ENCODE results near the gene ZNF385C. TPM values are rescaled to one million over a fixed set of nuclear protein-coding genes. Genes with fewer than 3 reads are reported as not detected.
"Not testable (repeated sequence)": the region's sequence is repeated elsewhere in the genome, so short reads cannot be mapped to it uniquely, and the experiment has no call there.

Gene ZNF385C
- total RNA-seq, 1 experiment from 2014 or later, result 1.1 TPM

GRCh38 chr17:42010898-42011516, 87.3 kb downstream of the ZNF385C start:
- DNase-seq (ENCODE audit: low read depth, low spot score) (no peak), ATAC-seq (no peak)
- no peaks in the 10 kb centered on the region for H3K36me3 ChIP-seq (ENCODE audit: control insufficient read depth in 1 of 2, insufficient read depth in 2 of 2, low read length in 2 of 2)
- no peak overlapping the region for H2AFZ ChIP-seq (ENCODE audit: low read depth, low read length, poor library complexity, severe bottlenecking)
- no TSS peak for BruUV-seq (replicated peaks)
- TF ChIP-seq TCF7L2 (IDR thresholded peaks at IDR 0.05; ENCODE audit: borderline replicate concordance, extremely low read depth, insufficient read depth, insufficient read length) (no peak), EZH2 (IDR thresholded peaks at IDR 0.05) (no peak), SRF (IDR thresholded peaks at IDR 0.05; ENCODE audit: low read depth) (no peak), POLR2A (IDR thresholded peaks at IDR 0.05; ENCODE audit: borderline replicate concordance, extremely low read depth, insufficient read depth, insufficient read length) (no peak), CBX3 (IDR thresholded peaks at IDR 0.05; ENCODE audit: low read depth) (no peak), ZBTB33 (IDR thresholded peaks at IDR 0.05; ENCODE audit: extremely low read depth, insufficient replicate concordance, low read length) (no peak), EZH2phosphoT487 (IDR thresholded peaks at IDR 0.05; ENCODE audit: borderline replicate concordance) (no peak), FOSL1 (IDR thresholded peaks at IDR 0.05; ENCODE audit: low read depth) (no peak), MAX (IDR thresholded peaks at IDR 0.05) (no peak), CTCF (IDR thresholded peaks at IDR 0.05 in 2 of 3, conservative IDR thresholded peaks at IDR 0.05 in 1 of 3; ENCODE audit: borderline replicate concordance in 1 of 3, insufficient read depth in 1 of 3, low read depth in 2 of 3, low read length in 2 of 3) (no peak), SIN3A (IDR thresholded peaks at IDR 0.05; ENCODE audit: low read depth) (no peak), ELF1 (IDR thresholded peaks at IDR 0.05; ENCODE audit: borderline replicate concordance, low read depth) (no peak), ZFX (IDR thresholded peaks at IDR 0.05) (no peak), ATF3 (IDR thresholded peaks at IDR 0.05) (no peak), JUND (IDR thresholded peaks at IDR 0.05) (no peak), EGR1 (IDR thresholded peaks at IDR 0.05; ENCODE audit: low read depth) (no peak), ZNF274 (IDR thresholded peaks at IDR 0.05; ENCODE audit: low read depth, low read length) (no peak)
- no peak overlapping the region for H3K9ac ChIP-seq (ENCODE audit: low read length)
- H3K9me2 ChIP-seq (ENCODE audit: insufficient read depth), result no peaks in the 10 kb centered on the region
- H3K9me3 ChIP-seq (ENCODE audit: control insufficient read depth in 1 of 2, insufficient read depth in 1 of 2, low read depth in 1 of 2, low read length in 2 of 2), result no peaks in the 10 kb centered on the region
- intact Hi-C loops (cut with micrococcal nuclease), result no loop called here
- H3K27me3 ChIP-seq (ENCODE audit: insufficient read depth, low read length), result no peaks in the 10 kb centered on the region
- CTCF ChIA-PET, result interaction anchor here (0.6 kb wide), 1 partner anchor 1321 kb away, joined by 3 read pairs; no protein-coding TSS in a partner anchor
- H3K4me3 ChIP-seq (replicated peaks in 1 of 2; ENCODE audit: low read depth in 1 of 2, low read length in 2 of 2), result no peak overlapping the region
- H3K27ac ChIP-seq (ENCODE audit: low read depth, low read length), result no peak overlapping the region
- H3K4me2 ChIP-seq (ENCODE audit: low read length), result peak overlapping the region; percentile 34
- peaks cover 4 to 22% of the 10 kb centered on the region in 2 experiments; a peak in 3 of 4 replicates for H3K4me1 ChIP-seq (ENCODE audit: control insufficient read depth in 1 of 2, insufficient read depth in 2 of 2, low read length in 2 of 2)
- peaks cover 99% of the 10 kb centered on the region for H3K79me2 ChIP-seq (ENCODE audit: insufficient read depth, low read length)
- H4K20me1 ChIP-seq (ENCODE audit: insufficient read depth), result peaks cover 12% of the 10 kb centered on the region; the same call in 1 of the 2 replicates
- RAD21 ChIA-PET (ENCODE audit: low non-redundant PET in 1 of 2, low total read pairs in 2 of 2, uncharacterized antibody in 2 of 2, unreplicated experiment in 2 of 2), result no interaction called here
- POLR2A ChIA-PET, result no interaction called here

GRCh38 chr17:42010266-42010680, 88.0 kb downstream of the ZNF385C start:
- RAD21 ChIA-PET (ENCODE audit: low non-redundant PET in 1 of 2, low total read pairs in 2 of 2, uncharacterized antibody in 2 of 2, unreplicated experiment in 2 of 2); BruUV-seq (replicated peaks); intact Hi-C loops (cut with micrococcal nuclease); H3K27ac ChIP-seq (ENCODE audit: low read depth, low read length); CTCF ChIA-PET; ATAC-seq; POLR2A ChIA-PET; H3K9ac ChIP-seq (ENCODE audit: low read length); H3K9me3 ChIP-seq (ENCODE audit: control insufficient read depth in 1 of 2, insufficient read depth in 1 of 2, low read depth in 1 of 2, low read length in 2 of 2); H3K9me2 ChIP-seq (ENCODE audit: insufficient read depth); H2AFZ ChIP-seq (ENCODE audit: low read depth, low read length, poor library complexity, severe bottlenecking); DNase-seq (ENCODE audit: low read depth, low spot score); H3K4me3 ChIP-seq (replicated peaks in 1 of 2; ENCODE audit: low read depth in 1 of 2, low read length in 2 of 2); H3K27me3 ChIP-seq (ENCODE audit: insufficient read depth, low read length); H3K36me3 ChIP-seq (ENCODE audit: control insufficient read depth in 1 of 2, insufficient read depth in 2 of 2, low read length in 2 of 2): not testable (repeated sequence)
- H3K4me1 ChIP-seq (ENCODE audit: control insufficient read depth in 1 of 2, insufficient read depth in 2 of 2, low read length in 2 of 2), result peaks cover 2 to 18% of the 10 kb centered on the region in 2 experiments; a peak in 2 of 4 replicates
- H4K20me1 ChIP-seq (ENCODE audit: insufficient read depth), result peaks cover 12% of the 10 kb centered on the region; the same call in 1 of the 2 replicates
- H3K4me2 ChIP-seq (ENCODE audit: low read length), result peak overlapping the region; percentile 34; the same call in 1 of the 2 replicates
- H3K79me2 ChIP-seq (ENCODE audit: insufficient read depth, low read length), result peaks cover 99% of the 10 kb centered on the region
